ENCODE measurements around the gene OPN4.

The OPN4 gene

GRCh38 chr10:86671985-86672710 is 17.8 kb downstream of the OPN4 start:
- Mint-ChIP-seq H3K9me3 (no peaks in the 10 kb centered on the region), H3K4me3 (no peak overlapping the region), H3K27ac (no peak overlapping the region), H3K4me1 (ENCODE audit: low read depth) (no peaks in the 10 kb centered on the region), H3K36me3 (ENCODE audit: low read depth) (no peaks in the 10 kb centered on the region), H3K27me3 (ENCODE audit: low read depth) (no peaks in the 10 kb centered on the region)
- no peak for DNase-seq (ENCODE audit: low spot score)

- no peak for DNase-seq (ENCODE audit: low spot score)
- H3K27ac Mint-ChIP-seq: no peak overlapping the region
- no peaks in the 10 kb centered on the region for H3K4me1 Mint-ChIP-seq (ENCODE audit: low read depth)
- H3K27me3 Mint-ChIP-seq (ENCODE audit: low read depth): no peaks in the 10 kb centered on the region
- H3K36me3 Mint-ChIP-seq (ENCODE audit: low read depth): no peaks in the 10 kb centered on the region
- no peaks in the 10 kb centered on the region for H3K9me3 Mint-ChIP-seq
- H3K4me3 Mint-ChIP-seq: no peak overlapping the region
These were observed 19.0 kb downstream of the OPN4 start for GRCh38 chr10:86673216-86673826.

- Mint-ChIP-seq H3K9me3 (no peaks in the 10 kb centered on the region), H3K27me3 (ENCODE audit: low read depth) (no peaks in the 10 kb centered on the region), H3K36me3 (ENCODE audit: low read depth) (no peaks in the 10 kb centered on the region), H3K4me3 (no peak overlapping the region), H3K4me1 (ENCODE audit: low read depth) (no peaks in the 10 kb centered on the region), H3K27ac (no peak overlapping the region)
- no peak for DNase-seq (ENCODE audit: low spot score)
These were observed 19.7 kb downstream of the OPN4 start for GRCh38 chr10:86673827-86674581.

GRCh38 chr10:86674912-86675311 is 20.6 kb downstream of the OPN4 start:
- no peaks in the 10 kb centered on the region for H3K27me3 Mint-ChIP-seq (ENCODE audit: low read depth)
- DNase-seq (ENCODE audit: low spot score): no peak
- H3K27ac Mint-ChIP-seq: no peak overlapping the region
- no peaks in the 10 kb centered on the region for H3K36me3 Mint-ChIP-seq (ENCODE audit: low read depth)
- H3K4me1 Mint-ChIP-seq (ENCODE audit: low read depth): no peaks in the 10 kb centered on the region
- no peak overlapping the region for H3K4me3 Mint-ChIP-seq
- no peaks in the 10 kb centered on the region for H3K9me3 Mint-ChIP-seq

- no peaks in the 10 kb centered on the region for H3K4me1 Mint-ChIP-seq (ENCODE audit: low read depth)
- H3K27ac Mint-ChIP-seq: no peak overlapping the region
- H3K27me3 Mint-ChIP-seq (ENCODE audit: low read depth): no peaks in the 10 kb centered on the region
- no peaks in the 10 kb centered on the region for H3K9me3 Mint-ChIP-seq
- no peak overlapping the region for H3K4me3 Mint-ChIP-seq
- DNase-seq (ENCODE audit: low spot score): no peak
- no peaks in the 10 kb centered on the region for H3K36me3 Mint-ChIP-seq (ENCODE audit: low read depth)
These were observed 23.0 kb downstream of the OPN4 start for GRCh38 chr10:86677374-86677773.

- no peaks in the 10 kb centered on the region for H3K9me3 Mint-ChIP-seq
- no peak overlapping the region for H3K27ac Mint-ChIP-seq
- no peak for DNase-seq (ENCODE audit: low spot score)
- no peaks in the 10 kb centered on the region for H3K36me3 Mint-ChIP-seq (ENCODE audit: low read depth)
- no peaks in the 10 kb centered on the region for H3K4me1 Mint-ChIP-seq (ENCODE audit: low read depth)
- no peaks in the 10 kb centered on the region for H3K27me3 Mint-ChIP-seq (ENCODE audit: low read depth)
- no peak overlapping the region for H3K4me3 Mint-ChIP-seq
These were observed 24.8 kb downstream of the OPN4 start for GRCh38 chr10:86678999-86679792.

- H3K4me1 Mint-ChIP-seq (ENCODE audit: low read depth): no peaks in the 10 kb centered on the region
- no peaks in the 10 kb centered on the region for H3K27me3 Mint-ChIP-seq (ENCODE audit: low read depth)
- H3K9me3 Mint-ChIP-seq: no peaks in the 10 kb centered on the region
- H3K4me3 Mint-ChIP-seq: no peak overlapping the region
- DNase-seq (ENCODE audit: low spot score): no peak
- H3K36me3 Mint-ChIP-seq (ENCODE audit: low read depth): no peaks in the 10 kb centered on the region
- no peak overlapping the region for H3K27ac Mint-ChIP-seq
These were observed 26.7 kb downstream of the OPN4 start for GRCh38 chr10:86681047-86681446.

- no peaks in the 10 kb centered on the region for H3K4me1 Mint-ChIP-seq (ENCODE audit: low read depth)
- H3K27ac Mint-ChIP-seq: no peak overlapping the region
- DNase-seq (ENCODE audit: low spot score): no peak
- H3K36me3 Mint-ChIP-seq (ENCODE audit: low read depth): no peaks in the 10 kb centered on the region
- H3K27me3 Mint-ChIP-seq (ENCODE audit: low read depth): no peaks in the 10 kb centered on the region
- no peak overlapping the region for H3K4me3 Mint-ChIP-seq
- H3K9me3 Mint-ChIP-seq: no peaks in the 10 kb centered on the region
These were observed 27.5 kb downstream of the OPN4 start for GRCh38 chr10:86681722-86682386.

GRCh38 chr10:86682675-86683074 is 28.3 kb downstream of the OPN4 start:
- DNase-seq (ENCODE audit: low spot score): no peak
- Mint-ChIP-seq H3K27me3 (ENCODE audit: low read depth) (no peaks in the 10 kb centered on the region), H3K4me3 (no peak overlapping the region), H3K4me1 (ENCODE audit: low read depth) (no peaks in the 10 kb centered on the region), H3K36me3 (ENCODE audit: low read depth) (no peaks in the 10 kb centered on the region), H3K9me3 (no peaks in the 10 kb centered on the region), H3K27ac (no peak overlapping the region)

- Mint-ChIP-seq H3K4me3 (no peak overlapping the region), H3K36me3 (ENCODE audit: low read depth) (no peaks in the 10 kb centered on the region), H3K4me1 (ENCODE audit: low read depth) (peaks cover 4% of the 10 kb centered on the region), H3K27me3 (ENCODE audit: low read depth) (no peaks in the 10 kb centered on the region), H3K27ac (no peak overlapping the region), H3K9me3 (no peaks in the 10 kb centered on the region)
- DNase-seq (ENCODE audit: low spot score): no peak
These were observed 30.2 kb downstream of the OPN4 start for GRCh38 chr10:86684331-86685097.

- Mint-ChIP-seq H3K4me3 (no peak overlapping the region), H3K36me3 (ENCODE audit: low read depth) (no peaks in the 10 kb centered on the region), H3K9me3 (no peaks in the 10 kb centered on the region), H3K4me1 (ENCODE audit: low read depth) (peaks cover 4% of the 10 kb centered on the region), H3K27me3 (ENCODE audit: low read depth) (no peaks in the 10 kb centered on the region), H3K27ac (no peak overlapping the region)
- no peak for DNase-seq (ENCODE audit: low spot score)
These were observed 31.1 kb downstream of the OPN4 start for GRCh38 chr10:86685416-86685815.

GRCh38 chr10:86685893-86686632 is 31.7 kb downstream of the OPN4 start:
- Mint-ChIP-seq H3K4me3 (no peak overlapping the region), H3K27me3 (ENCODE audit: low read depth) (no peaks in the 10 kb centered on the region), H3K4me1 (ENCODE audit: low read depth) (peaks cover 4% of the 10 kb centered on the region), H3K9me3 (no peaks in the 10 kb centered on the region), H3K36me3 (ENCODE audit: low read depth) (no peaks in the 10 kb centered on the region), H3K27ac (no peak overlapping the region)
- DNase-seq (ENCODE audit: low spot score): no peak
